Activated B cell treated with CpG ODN at 0.5 μM for 24 hours (primary cell): ENCODE results near the gene TMPRSS4. TPM values are rescaled to one million over a fixed set of nuclear protein-coding genes. Genes with fewer than 3 reads are reported as not detected.

ENCODE experiments used
- ATAC-seq: fragments of 200-7000 bp; cut with Tn5 transposase; one replicate; pipeline ENCODE4 v1.10.0; 2021; ENCODE audit warnings: low read depth, mild to moderate bottlenecking, moderate library complexity
- CTCF ChIA-PET: fragments of 350-600 bp; sonication (Branson Sonifier 250); formaldehyde crosslinking; loops from one replicate; lab custom pipeline; 2021; ENCODE audit warnings: antibody characterized with exemption; lab: Charles Lee
- POLR2A ChIA-PET: fragments of 350-600 bp; sonication (Branson Sonifier 250); formaldehyde crosslinking; loops from one replicate; lab custom pipeline; 2021; ENCODE audit warnings: antibody characterized with exemption; lab: Charles Lee
- DNase-seq: peaks from one replicate; pipeline ENCODE4 v3.0.0; 2022
- H3K27ac Mint-ChIP-seq: one replicate; pipeline ENCODE4 v1.8.0; 2020; ENCODE audit warnings: mixed read lengths
- H3K27me3 Mint-ChIP-seq: one replicate; pipeline ENCODE4 v1.8.0; 2021; ENCODE audit warnings: mixed read lengths
- H3K36me3 Mint-ChIP-seq: one replicate; pipeline ENCODE4 v1.8.0; 2021; ENCODE audit warnings: low read depth, mixed read lengths
- H3K4me1 Mint-ChIP-seq: one replicate; pipeline ENCODE4 v1.8.0; 2021; ENCODE audit warnings: mixed read lengths
- H3K4me3 Mint-ChIP-seq: one replicate; pipeline ENCODE4 v1.8.0; 2020; ENCODE audit warnings: mild to moderate bottlenecking, mixed read lengths
- H3K9me3 Mint-ChIP-seq: one replicate; pipeline ENCODE4 v1.8.0; 2020; ENCODE audit warnings: mixed read lengths
- CTCF ChIP-seq: fragments of 200-600 bp; IDR thresholded peaks from one replicate; pipeline ENCODE4 v1.8.0; 2022; ENCODE audit warnings: antibody characterized with exemption, mild to moderate bottlenecking
- intact Hi-C: fragments of 100-400 bp; cut with micrococcal nuclease; formaldehyde crosslinking; loops from one replicate; pipeline ENCODE4 v1.15.1; 2024
- total RNA-seq: library from RNA; stranded (reverse); gene quantifications from 2 replicates; pipeline ENCODE4 v1.2.3, GENCODE V29; 2022

Gene TMPRSS4
- total RNA-seq, 1 donor from 2014 or later = not detected

DNA sequence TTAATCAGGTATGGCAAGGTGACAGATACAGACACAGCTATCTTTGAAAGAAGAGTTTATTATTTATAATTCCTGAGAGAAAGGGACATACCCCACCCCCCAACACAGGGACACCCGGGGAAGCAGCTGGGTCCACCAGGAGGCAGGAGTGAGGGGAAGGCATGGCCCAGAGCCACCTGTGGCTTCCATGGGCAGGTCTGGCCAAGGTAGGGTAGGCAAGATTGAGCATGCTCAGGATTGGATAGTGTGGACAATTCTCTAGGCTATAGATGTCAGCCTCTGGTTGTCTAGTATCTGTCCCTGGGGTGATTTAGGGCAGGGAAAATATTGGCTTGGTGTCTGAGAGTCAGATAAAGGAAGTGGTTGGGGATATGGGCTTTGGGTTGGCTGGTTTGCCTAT is 37.4 kb downstream of the TMPRSS4 start:
- no peaks in the 10 kb centered on the region for H3K36me3 Mint-ChIP-seq
- POLR2A ChIA-PET = no interaction called here
- H3K9me3 Mint-ChIP-seq = no peaks in the 10 kb centered on the region
- no peak for TF ChIP-seq CTCF
- H3K4me1 Mint-ChIP-seq = peaks cover 8% of the 10 kb centered on the region
- ATAC-seq = no peak
- intact Hi-C loops = no loop called here
- CTCF ChIA-PET = no interaction called here
- no peak for DNase-seq
- H3K27me3 Mint-ChIP-seq = peaks cover 22% of the 10 kb centered on the region
- no peak overlapping the region for H3K4me3 Mint-ChIP-seq
- H3K27ac Mint-ChIP-seq = no peak overlapping the region

DNA sequence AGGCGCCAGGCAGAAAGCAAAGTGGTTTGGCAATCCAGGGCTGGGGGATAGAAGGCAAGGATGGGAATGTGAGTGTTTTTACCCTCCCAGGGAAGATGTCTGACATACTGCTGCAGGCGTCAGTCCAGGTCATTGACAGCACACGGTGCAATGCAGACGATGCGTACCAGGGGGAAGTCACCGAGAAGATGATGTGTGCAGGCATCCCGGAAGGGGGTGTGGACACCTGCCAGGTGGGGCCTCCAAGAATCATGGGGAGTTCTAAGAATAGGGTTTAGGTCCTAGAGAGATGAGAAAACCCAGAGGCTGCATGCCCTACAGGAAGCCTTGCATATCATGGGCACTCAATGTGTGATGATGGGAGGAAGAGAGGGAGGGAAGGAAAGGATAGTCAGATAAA is 38.2 kb downstream of the TMPRSS4 start:
- ChIA-PET POLR2A (no interaction called here), CTCF (no interaction called here)
- DNase-seq (no peak), ATAC-seq (no peak)
- intact Hi-C loops = no loop called here
- Mint-ChIP-seq H3K9me3 (no peaks in the 10 kb centered on the region), H3K4me3 (no peak overlapping the region), H3K4me1 (peaks cover 8% of the 10 kb centered on the region), H3K27ac (no peak overlapping the region), H3K27me3 (peaks cover 22% of the 10 kb centered on the region), H3K36me3 (no peaks in the 10 kb centered on the region)
- TF ChIP-seq CTCF = no peak

DNA sequence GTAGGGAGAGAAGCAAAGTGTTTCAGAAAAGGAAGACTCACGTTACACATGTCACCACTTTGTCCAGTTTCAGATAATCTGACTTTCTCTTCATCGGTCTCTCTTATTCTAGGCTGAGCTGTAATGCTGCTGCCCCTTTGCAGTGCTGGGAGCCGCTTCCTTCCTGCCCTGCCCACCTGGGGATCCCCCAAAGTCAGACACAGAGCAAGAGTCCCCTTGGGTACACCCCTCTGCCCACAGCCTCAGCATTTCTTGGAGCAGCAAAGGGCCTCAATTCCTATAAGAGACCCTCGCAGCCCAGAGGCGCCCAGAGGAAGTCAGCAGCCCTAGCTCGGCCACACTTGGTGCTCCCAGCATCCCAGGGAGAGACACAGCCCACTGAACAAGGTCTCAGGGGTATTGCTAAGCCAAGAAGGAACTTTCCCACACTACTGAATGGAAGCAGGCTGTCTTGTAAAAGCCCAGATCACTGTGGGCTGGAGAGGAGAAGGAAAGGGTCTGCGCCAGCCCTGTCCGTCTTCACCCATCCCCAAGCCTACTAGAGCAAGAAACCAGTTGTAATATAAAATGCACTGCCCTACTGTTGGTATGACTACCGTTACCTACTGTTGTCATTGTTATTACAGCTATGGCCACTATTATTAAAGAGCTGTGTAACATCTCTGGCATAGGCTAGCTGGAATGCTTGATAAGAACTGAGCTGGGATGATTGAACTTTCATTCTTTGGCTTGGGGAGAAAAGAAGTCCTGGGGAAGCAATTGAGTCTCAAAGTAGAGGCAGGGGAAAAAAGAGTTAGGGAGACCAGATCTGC is 41.1 kb downstream of the TMPRSS4 start:
- intact Hi-C loops = no loop called here

DNA sequence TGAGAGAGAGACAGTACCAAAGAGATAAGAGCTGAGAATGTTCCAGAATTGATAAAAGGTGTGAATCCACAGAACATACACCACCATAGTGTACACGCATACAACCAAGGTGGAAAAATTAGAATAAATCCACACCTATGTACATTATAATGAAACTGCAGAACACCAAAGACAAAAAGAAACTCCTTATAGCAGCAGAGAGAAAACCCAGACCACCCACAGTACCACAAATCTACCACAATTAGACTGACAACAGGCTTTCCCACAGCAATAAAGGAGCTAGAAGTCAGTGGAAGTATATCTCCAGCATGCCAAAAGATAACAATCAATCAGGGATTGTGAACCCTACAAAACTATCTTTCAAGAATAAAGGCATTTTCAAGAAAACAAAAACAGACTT is 43.9 kb downstream of the TMPRSS4 start:
- no peak for DNase-seq
- ATAC-seq = no peak
- ChIA-PET CTCF (no interaction called here), POLR2A (no interaction called here)
- Mint-ChIP-seq H3K27ac (no peak overlapping the region), H3K4me3 (no peak overlapping the region), H3K27me3 (peaks cover 7% of the 10 kb centered on the region), H3K9me3 (no peaks in the 10 kb centered on the region), H3K36me3 (no peaks in the 10 kb centered on the region), H3K4me1 (peaks cover 8% of the 10 kb centered on the region)
- no peak for TF ChIP-seq CTCF
- intact Hi-C loops = no loop called here

More for the DNA sequence above, 41.1 kb downstream of the TMPRSS4 start:
- Mint-ChIP-seq H3K27ac (no peak overlapping the region), H3K9me3 (no peaks in the 10 kb centered on the region), H3K27me3 (peaks cover 14% of the 10 kb centered on the region), H3K36me3 (no peaks in the 10 kb centered on the region), H3K4me1 (peaks cover 8% of the 10 kb centered on the region), H3K4me3 (no peak overlapping the region)
- POLR2A ChIA-PET = interaction anchor here (1.0 kb wide), 1 partner anchor 122 kb away, joined by 3 read pairs; no protein-coding TSS in a partner anchor
- CTCF ChIA-PET = no interaction called here
- no peak for TF ChIP-seq CTCF
- peak; percentile 34 for ATAC-seq
- no peak for DNase-seq

- TF ChIP-seq CTCF = no peak
- CTCF ChIA-PET = no interaction called here
- Mint-ChIP-seq H3K4me3 (no peak overlapping the region), H3K9me3 (no peaks in the 10 kb centered on the region), H3K27me3 (peaks cover 5% of the 10 kb centered on the region), H3K27ac (no peak overlapping the region), H3K36me3 (no peaks in the 10 kb centered on the region), H3K4me1 (no peaks in the 10 kb centered on the region)
- ATAC-seq (no peak), DNase-seq (no peak)
- POLR2A ChIA-PET = no interaction called here
- intact Hi-C loops = no loop called here
Measured at GRCh38 chr11:118124929-118125535, 48.2 kb downstream of the TMPRSS4 start.
